ENCODE measurements around the gene TAC3.
"Not testable (repeated sequence)": the region's sequence is repeated elsewhere in the genome, so short reads cannot be mapped to it uniquely, and the experiment has no call there.

TAC3 gene

DNA sequence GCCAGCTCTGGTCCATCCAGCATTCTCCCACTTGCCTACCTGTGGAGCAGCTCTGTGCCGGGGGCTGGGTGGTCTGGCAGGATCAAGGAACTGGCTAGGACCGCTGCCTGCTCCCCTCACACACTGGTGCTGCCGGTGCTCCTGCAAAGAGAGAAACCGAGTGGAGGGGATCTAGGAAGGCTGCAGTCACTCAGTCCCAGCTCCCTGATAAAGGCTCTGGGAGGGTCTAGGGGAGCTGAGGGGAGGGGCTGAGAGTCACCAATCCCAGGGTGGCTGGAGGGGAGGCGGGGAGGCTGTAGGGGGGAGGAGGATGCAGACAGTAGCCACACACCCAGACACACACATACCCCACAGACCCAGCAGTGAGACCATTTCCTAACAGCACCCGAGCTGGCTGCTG lies at the start of gene TAC3:
TSS of gene TAC3 (minus strand) at position 182 of the 400 bp plus-strand sequence. CDS start 732 bp downstream, outside the sequence.
- no peak for DNase-seq (ENCODE audit: low spot score)

DNA sequence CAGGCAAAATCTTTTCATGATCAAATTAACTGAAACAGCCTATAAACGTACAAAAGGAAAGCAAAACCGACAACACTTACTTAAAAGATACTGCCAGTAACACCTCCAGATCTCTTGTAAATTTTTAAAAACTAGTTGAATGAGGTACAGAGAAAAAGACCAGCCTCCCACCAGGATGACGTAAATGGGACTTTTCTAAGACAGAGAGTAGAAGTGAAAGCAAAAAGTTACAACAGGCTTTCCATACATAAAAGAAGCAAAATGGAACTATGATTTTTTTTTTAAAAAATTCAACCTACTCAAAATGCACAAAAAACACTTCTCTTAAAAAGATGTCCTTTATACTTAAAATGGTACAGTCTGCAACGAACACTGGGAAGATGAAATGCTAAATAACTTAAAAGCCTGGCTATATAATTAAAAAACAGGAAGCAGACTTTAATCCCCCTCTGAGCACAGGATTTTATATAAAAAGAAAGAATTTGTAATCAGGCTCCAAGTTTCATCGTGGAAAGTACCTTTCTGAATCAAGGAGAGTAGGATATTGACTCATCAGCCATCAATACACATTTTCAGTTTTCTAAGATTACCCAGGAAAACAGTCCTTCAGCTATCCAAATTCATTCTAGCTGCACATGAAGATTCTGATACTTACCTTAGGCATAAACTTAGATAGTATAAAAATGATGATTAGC lies 47.8 kb upstream of the TAC3 start:
- DNase-seq (ENCODE audit: low spot score): no peak

DNA sequence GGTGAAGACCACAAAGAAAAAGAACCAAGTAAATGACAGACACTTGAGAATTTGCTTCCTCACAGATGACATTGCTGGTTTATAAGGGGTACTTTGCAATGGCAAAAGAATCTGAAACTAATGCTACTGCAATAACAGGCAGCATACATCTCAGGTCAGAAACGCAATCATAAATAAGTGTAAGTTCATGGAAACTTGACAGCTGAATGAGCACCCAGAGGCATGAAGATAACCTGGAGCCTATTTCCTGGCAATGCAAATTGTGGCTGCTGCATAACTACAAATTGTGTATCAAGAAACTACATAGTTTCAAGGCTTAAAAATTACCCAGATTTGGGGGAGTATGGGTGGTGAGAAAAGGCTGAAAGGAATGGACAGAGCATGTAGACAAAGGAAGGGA lies 42.1 kb upstream of the TAC3 start:
- no peak for DNase-seq (ENCODE audit: low spot score)

DNA sequence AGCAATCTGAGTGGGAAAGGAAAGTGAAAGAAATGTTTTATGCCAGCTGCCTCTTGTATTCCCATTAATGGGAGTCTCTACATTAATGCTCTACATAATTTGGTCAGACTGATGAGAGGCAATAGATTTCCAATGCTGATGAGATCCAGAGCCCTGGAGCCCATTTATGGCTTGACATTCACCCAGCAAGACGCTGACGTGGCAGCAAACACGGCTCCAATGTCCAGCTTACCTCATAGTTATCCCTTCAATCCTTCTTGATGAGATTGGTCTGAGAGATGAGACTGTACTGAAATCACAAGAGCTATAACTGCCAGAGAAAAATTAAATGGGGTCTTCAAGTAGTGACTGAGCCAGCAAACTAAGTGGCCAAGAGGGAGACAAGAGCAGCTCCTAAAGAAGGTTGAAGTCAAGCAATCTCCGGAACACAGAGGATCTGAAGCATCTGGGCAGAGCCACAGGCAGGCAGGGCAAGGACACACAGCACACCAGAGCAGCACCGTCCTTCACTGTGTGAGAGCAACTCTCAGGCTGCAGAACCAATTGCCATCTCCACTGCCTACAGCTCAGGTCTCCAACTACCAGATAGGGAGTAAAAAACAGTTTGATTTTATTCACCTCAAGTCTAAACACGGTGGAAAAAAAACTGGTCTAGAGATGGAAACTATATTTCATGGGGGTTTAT lies 40.9 kb upstream of the TAC3 start:
- no peak for DNase-seq (ENCODE audit: low spot score)

DNA sequence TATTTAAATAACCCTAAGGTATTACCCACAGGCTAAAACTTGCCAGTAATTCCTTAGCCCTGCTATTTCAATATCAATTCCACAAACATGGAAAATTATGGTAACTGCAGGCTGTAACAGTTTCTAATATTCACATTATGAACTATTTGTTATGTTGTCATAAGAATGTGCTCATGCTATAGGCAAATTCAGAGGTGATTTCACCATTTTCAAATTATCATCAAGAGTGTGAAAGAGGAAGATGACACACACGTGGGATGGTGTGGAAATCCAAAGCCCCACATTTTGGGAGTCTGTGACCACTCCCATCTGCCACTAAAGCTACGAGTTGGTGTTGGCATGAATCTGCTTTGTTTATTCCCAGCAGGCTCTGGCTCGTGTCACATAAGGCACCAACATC lies 39.5 kb upstream of the TAC3 start:
- no peak for DNase-seq (ENCODE audit: low spot score)

DNA sequence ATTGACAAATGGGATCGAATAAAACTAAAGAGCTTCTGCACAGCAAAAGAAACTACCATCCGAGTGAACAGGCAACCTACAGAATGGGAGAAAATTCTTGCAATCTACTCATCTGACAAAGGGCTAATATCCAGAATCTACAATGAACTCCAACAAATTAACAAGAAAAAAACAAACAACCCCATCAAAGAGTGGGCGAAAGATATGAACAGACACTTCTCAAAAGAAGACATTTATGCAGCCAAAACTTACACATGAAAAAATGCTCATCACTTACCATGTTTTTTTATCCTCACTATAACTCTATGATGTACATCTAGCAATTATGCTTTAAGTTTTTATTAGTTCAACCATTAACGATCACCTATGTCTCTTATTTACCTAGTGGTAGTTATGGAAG lies 37.6 kb upstream of the TAC3 start:
- DNase-seq (ENCODE audit: low spot score): not testable (repeated sequence)

DNA sequence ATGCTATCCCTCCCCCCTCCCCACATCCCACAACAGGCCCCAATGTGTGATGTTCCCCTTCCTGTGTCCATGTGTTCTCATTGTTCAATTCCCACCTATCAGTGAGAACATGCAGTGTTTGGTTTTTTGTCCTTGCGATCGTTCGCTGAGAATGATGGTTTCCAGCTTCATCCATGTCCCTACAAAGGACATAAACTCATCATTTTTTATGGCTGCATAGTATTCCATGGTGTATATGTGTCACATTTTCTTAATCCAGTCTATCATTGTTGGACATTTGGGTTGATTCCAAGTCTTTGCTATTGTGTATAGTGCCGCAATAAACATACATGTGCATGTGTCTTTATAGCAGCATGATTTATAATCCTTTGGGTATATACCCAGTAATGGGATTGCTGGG lies 36.8 kb upstream of the TAC3 start:
- DNase-seq (ENCODE audit: low spot score): not testable (repeated sequence)

DNA sequence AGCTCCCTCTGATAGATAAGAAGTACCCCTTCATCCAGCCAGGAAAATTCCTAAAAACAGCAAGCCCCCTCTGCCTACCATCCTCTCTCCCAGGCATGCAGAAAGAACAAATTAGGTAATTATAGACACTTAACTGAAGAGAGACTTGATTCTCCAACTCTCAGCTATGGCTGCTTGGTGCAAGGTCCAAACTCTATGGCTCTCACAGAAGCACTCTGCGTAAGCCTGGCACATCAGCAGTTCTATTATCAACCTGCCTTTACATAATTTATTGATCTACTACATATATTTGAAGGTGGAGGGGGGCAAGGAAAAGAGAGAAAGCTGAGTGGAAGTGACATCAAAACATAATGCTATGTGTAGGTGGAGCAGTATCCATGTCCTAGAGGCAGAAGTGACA lies 34.7 kb upstream of the TAC3 start:
- no peak for DNase-seq (ENCODE audit: low spot score)

DNA sequence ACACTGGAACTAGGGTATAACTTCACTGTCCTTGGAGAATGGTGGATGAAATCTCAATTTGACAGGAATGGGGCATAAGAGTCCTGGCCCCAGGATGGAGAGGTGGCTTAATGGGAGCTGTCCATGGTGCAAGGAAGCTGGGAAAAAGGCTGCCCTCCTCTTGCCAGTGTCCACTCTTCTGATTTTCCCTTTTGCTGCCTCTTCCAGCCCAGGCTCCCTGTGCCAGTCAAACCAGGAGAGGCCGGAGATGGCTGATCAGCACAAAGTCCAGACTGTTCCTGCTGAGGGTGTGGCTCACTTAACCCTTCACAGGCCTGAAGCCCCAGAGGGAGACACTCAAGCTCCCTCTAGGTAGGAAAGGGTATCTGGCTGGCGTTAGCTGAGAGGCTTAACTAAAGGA lies 33.6 kb upstream of the TAC3 start, which contains the start of gene MYO1A:
TSS of gene MYO1A (minus strand) at position 240 of the 400 bp plus-strand sequence. CDS start 1,806 bp downstream, outside the sequence.
- peak; percentile 43 for DNase-seq (ENCODE audit: low spot score)

DNA sequence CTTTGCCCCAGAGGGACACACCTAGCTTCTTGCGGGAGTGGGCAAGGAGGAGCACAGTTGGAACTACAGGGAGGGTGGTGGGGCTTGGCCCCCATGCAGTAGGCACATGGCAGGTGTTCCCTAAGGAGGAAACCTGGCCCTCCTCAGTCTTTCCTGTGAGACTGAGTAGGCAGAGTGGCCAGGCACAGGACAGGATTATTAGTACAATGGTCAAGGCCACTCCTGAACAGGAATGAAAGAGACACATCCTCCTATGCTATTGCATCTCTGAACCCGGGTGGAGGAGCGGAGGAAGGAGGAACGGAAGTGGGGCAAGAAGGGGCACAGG lies 32.8 kb upstream of the TAC3 start:
- DNase-seq (ENCODE audit: low spot score): no peak

DNA sequence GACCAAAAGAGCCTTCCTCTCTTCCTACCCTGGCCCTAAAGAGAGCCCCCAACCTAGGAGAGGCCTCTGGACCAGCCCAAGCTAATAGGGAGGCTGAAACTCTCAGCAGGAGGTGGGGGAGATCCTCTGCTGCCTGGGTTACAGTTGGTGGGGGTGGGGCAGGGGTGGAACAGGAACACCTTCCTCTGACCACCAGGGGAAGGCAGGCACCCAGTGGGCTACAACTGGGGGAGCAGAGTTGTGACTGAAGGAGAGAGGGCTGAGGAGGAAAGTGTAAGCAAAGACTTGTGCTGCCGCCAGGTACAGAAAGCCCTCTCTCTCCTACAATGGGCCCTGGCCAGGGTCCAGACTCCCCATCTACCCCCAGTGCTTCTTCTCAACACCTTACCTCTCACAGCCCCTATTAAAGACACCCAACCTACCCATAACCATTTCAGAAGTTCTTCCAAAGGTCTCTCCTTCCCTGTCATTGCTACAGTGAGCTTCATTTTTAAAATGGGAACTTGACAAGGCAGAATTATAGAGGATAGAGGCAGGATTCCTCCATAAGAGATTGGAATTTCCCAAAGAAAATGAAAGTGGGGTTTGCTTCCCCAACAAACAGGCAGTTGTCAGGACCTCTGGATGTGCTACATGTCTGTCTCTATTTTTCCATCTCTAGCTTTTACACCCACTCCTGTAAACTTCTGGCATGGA lies 32.2 kb upstream of the TAC3 start:
- no peak for DNase-seq (ENCODE audit: low spot score)

DNA sequence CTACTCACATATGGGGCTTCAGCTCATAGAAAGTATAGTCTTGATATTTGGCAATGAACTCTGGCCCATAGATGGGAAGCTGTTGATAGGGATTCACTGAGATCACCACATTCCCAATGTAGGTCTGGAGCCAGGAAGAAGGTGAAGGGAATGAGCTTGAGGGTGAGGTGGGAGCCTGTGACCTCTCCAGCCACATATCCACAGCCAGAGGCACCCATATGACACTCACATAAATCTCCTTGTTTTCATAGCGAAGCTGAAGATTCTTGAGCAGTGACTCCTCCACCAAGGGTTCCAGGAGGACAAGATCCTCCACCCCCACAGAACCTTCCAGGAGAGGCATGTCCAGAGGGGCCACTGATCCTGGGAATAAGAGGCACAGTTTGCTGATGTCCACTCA lies 31.7 kb upstream of the TAC3 start:
- DNase-seq (ENCODE audit: low spot score): no peak

DNA sequence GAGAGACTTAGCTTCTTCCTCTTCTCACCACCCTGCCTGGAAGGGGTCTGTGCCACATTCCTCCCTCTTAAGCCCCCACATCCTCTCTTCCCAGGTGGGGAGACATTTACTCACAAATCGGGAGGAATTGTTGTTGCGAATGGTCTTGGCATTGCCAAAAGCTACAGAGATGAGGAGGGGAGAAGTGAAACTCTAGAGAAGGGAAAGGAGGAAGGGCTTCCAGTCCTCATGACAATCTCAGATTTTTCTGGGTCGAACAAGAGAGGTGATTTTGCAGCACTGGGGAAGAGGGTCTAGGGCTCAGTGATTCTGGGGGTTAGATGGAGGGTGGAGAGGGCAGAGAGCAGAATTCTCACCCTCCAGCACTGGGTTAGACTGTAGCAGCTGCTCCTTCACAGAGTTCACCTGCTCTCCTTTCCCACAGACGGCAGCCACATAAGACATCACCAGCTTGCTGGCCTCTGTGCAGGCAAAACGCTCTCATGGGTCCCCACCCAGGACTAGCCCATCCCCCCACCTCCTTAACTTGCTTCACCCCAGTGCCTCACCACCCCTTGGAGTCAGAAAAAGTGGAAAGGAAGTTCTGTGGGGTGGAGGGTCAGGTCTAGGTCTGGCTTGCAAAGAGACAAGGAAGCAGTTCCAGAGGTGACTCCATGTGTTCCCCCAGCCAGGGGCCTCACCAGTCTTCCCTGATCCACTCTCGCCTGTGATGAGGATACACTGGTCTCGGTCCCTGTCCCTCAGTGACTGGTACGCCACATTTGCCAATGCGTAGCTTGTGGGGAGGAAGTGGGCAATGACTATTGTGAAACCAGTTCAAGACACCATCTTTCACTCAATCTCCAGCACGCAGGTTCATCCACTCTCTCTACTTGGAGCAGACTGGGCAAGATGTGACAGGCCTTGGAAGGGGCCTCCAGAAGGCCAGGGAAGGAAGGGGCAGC lies 30.9 kb upstream of the TAC3 start:
- DNase-seq (ENCODE audit: low spot score): no peak

DNA sequence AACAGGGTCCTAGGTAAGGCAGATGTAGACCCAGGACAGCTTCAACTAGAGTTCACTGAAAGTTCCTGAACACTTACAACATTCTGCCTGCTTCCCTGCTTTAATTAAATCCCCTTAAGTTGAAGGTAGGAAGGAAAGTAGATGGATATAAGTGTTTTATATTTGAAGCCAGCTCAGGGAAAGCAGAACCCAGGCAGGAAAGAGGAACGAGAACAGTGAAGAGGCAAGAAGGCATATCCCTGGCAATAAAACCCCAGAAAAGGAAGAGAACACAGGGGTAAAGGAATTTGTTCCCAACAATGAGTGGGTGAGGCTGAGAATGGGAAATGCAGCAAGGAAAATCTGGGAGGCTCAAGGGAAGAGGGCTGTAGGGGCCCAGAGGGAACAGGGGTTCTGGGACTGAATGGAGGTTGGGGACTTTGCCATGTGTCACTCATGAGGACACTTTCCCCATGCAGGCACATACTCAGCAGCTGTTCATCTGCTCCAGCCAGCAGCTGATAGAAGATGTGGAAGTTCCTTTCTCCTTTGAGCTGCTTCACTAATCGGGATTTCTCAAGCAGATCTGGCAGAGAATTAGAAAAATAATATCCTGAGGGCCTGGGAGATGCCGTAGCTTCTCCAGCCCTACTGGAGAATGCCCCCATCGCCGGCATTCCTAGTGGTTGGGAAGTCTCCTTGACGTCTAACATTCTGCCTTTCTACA lies 29.9 kb upstream of the TAC3 start:
- no peak for DNase-seq (ENCODE audit: low spot score)

DNA sequence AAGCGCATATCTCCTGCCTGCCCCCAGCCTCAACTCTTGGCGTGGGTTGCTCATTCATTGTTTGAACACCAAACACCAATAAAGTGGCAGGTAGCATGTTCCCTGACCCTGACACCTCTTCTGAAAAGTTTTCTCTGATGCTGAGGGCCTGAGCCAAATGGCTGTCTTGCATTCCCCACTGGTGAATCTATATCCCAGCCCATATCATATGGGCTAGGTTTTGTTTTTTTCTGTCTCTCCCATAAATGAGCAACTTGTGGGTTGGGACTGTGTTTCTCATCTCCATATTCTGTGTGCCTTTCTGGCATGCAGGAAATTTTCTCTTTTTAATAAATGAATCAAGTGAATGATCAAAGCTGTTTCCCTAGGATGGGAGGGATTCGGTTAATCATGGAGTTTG lies 28.6 kb upstream of the TAC3 start:
- DNase-seq (ENCODE audit: low spot score): no peak

DNA sequence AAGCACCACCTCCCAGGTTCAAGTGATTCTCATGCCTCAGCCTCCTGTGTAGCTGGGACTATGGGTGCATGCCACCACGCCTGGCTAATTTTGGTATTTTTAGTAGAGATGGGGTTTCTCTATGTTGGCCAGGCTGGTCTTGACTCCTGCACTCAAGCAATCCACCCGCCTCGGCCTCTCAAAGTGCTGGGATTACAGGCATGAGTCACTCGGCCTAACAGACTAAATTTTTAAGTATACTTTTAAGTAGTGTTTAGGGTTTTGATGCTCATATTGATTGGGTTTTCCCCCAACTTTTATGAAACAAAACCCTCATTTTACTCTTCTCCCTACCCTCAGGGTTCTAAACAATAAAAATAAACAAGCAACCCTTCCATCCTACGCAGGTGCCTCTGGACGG lies 28.1 kb upstream of the TAC3 start:
- no peak for DNase-seq (ENCODE audit: low spot score)

DNA sequence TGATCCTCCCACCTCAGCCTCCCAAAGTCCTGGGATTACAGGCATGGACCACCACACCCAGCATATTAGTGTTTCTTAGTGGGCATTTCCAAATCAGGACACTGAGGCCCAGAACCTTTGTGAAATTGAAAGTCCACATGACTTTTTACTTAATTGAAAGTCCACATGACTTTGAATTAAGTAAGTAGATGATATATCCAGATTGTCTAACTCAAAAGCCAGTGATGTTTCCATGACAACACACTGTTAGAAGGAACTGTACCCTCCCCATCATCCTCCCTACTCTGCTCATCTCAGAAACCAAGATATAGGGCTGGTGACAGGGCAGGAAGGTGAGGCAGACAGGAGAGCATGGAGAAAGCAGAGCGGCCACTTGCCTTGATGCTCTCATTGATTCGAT lies 26.4 kb upstream of the TAC3 start:
- no peak for DNase-seq (ENCODE audit: low spot score)

DNA sequence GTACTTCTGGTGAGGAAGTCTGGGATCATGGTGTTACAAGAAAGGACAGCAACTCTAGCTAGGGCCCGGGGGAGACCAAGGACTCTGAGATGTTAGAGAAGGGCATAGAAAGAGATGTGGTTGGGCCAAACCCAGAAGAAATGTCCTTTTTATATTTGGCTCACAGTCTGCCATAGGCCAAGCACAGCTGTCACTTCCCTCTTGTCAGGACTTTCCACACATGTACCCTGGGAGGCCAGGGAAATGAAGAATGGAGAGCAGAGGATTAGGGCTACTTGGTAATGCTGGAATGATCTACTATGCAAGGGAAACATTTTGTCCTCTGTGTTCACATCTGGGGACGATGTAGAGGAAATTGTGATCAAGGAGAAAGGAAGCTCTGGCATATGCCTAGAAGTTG lies 24.4 kb upstream of the TAC3 start:
- DNase-seq (ENCODE audit: low spot score): no peak

DNA sequence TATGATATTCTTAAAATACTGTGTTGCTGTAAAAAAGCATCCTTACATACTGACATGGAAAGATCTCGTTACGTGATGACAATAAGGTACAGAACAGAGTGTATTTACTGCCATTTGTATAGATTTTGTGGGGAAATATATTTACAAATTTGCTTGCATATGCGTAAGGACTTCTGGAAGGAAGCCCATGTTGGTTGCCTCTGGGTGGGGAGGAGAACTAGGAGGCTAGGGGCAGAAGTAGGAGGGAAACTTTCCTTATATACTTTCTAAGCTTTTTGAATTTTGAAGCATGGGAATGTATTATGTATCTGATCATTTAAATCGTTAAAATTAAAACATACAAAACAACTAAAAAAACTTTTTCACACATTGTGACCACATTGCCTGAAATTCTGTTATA lies 23.9 kb upstream of the TAC3 start:
- no peak for DNase-seq (ENCODE audit: low spot score)

DNA sequence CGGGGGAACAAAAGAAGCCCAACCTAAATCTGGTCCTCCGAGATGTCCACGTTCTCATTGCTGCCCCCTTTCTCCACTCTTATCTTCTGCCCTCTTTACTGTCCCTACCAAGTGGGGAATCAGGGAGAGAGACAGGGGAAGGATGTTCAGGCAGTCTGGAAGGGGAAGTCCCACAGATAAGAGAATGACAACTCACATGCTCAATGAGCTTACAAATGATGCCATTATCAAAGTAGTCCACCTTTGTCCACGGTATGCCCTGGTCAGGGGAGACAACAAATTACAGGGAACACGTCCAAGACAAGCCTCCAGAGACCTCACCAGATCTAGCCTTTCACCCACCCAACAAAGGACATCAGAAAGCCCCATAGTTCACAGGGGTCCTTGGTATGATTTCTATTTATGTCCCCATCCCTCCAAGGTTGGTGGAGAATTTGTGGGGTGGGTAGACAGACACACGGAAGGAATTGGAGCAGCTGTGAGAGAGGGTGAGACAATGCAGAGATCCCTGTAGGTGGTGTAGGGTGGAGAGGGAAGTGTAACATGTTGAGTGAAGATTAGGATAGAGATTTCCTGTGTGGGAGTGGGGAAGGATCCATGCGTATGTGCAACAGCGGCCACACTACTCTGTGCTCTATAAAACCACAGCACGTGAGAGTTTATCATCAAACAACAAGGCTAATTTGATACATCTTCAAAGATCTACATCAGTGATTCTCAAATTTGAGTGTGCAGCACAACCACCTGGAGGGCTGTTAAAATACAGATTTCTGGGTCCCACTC lies 22.9 kb upstream of the TAC3 start:
- DNase-seq (ENCODE audit: low spot score): no peak

DNA sequence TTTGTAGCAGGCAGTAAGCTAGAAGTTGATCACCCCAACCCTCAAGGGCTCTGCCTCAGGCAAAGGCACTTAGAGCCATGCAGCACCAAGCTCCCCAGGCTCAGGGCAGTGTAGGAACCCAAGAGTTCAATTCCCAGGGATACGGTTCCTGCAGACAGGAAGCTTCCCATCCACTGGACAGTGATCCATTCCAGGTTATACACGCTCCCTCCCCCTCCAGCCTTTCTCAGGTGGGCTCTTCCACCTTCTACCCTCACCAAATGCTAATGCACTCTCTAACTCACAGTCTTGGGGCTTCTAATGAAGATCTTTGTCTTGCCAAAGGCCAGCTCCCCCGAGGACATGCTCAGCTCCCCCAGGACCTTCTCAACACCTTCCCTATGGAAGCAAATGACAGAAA lies 20.9 kb upstream of the TAC3 start:
- DNase-seq (ENCODE audit: low spot score): no peak

Data from AG08396 (cell line).